ENCODE measurements around the gene PCF11.

PCF11 gene

GRCh38 chr11:83220260-83220659, 63.3 kb downstream of the PCF11 start:
- TF ChIP-seq REST (IDR thresholded peaks at IDR 0.05; ENCODE audit: low read depth) (no peak), USF1 (IDR thresholded peaks at IDR 0.05) (no peak), RAD21 (IDR thresholded peaks at IDR 0.05; ENCODE audit: low read depth) (no peak)

GRCh38 chr11:83221694-83222093, 64.8 kb downstream of the PCF11 start:
- TF ChIP-seq REST (IDR thresholded peaks at IDR 0.05; ENCODE audit: low read depth) (no peak), EP300 (IDR thresholded peaks at IDR 0.05; ENCODE audit: borderline replicate concordance) (no peak), NFIC (IDR thresholded peaks at IDR 0.05) (no peak), TCF12 (IDR thresholded peaks at IDR 0.05; ENCODE audit: low read depth) (no peak), CREB1 (IDR thresholded peaks at IDR 0.05; ENCODE audit: low read depth) (no peak), FOXM1 (IDR thresholded peaks at IDR 0.05; ENCODE audit: borderline replicate concordance, low read depth) (no peak), TAF1 (IDR thresholded peaks at IDR 0.05; ENCODE audit: low read depth) (no peak), RAD21 (IDR thresholded peaks at IDR 0.05; ENCODE audit: low read depth) (no peak), CEBPB (IDR thresholded peaks at IDR 0.05) (no peak)

- no peak for TF ChIP-seq TCF12 (IDR thresholded peaks at IDR 0.05; ENCODE audit: low read depth)
- no peak for TF ChIP-seq TEAD4 (IDR thresholded peaks at IDR 0.05)
- TF ChIP-seq EP300 (IDR thresholded peaks at IDR 0.05; ENCODE audit: borderline replicate concordance): no peak
- TF ChIP-seq MAX (IDR thresholded peaks at IDR 0.05): no peak
- no peak for TF ChIP-seq CEBPB (IDR thresholded peaks at IDR 0.05)
- no peak for TF ChIP-seq FOXM1 (IDR thresholded peaks at IDR 0.05; ENCODE audit: borderline replicate concordance, low read depth)
- TF ChIP-seq USF1 (IDR thresholded peaks at IDR 0.05): no peak
- no peak for TF ChIP-seq ZBTB7A (IDR thresholded peaks at IDR 0.05; ENCODE audit: low read depth)
- TF ChIP-seq EGR1 (IDR thresholded peaks at IDR 0.05): no peak
Measured at GRCh38 chr11:83222499-83222898, 65.6 kb downstream of the PCF11 start.

- TF ChIP-seq EP300 (IDR thresholded peaks at IDR 0.05; ENCODE audit: borderline replicate concordance) (no peak), FOXM1 (IDR thresholded peaks at IDR 0.05; ENCODE audit: borderline replicate concordance, low read depth) (no peak), MAX (IDR thresholded peaks at IDR 0.05) (no peak), YY1 (IDR thresholded peaks at IDR 0.05; ENCODE audit: low read depth) (no peak), EGR1 (IDR thresholded peaks at IDR 0.05) (no peak), NFIC (IDR thresholded peaks at IDR 0.05) (no peak), CREB1 (IDR thresholded peaks at IDR 0.05; ENCODE audit: low read depth) (no peak), ZBTB7A (IDR thresholded peaks at IDR 0.05; ENCODE audit: low read depth) (no peak), TCF12 (IDR thresholded peaks at IDR 0.05; ENCODE audit: low read depth) (no peak), TAF1 (IDR thresholded peaks at IDR 0.05; ENCODE audit: low read depth) (no peak), CEBPB (IDR thresholded peaks at IDR 0.05) (no peak), REST (IDR thresholded peaks at IDR 0.05; ENCODE audit: low read depth) (no peak)
Measured at GRCh38 chr11:83223457-83223856, 66.5 kb downstream of the PCF11 start.

- TF ChIP-seq EGR1 (IDR thresholded peaks at IDR 0.05) (no peak), EP300 (IDR thresholded peaks at IDR 0.05; ENCODE audit: borderline replicate concordance) (no peak), NFIC (IDR thresholded peaks at IDR 0.05) (no peak), ZBTB7A (IDR thresholded peaks at IDR 0.05; ENCODE audit: low read depth) (no peak), TCF12 (IDR thresholded peaks at IDR 0.05; ENCODE audit: low read depth) (no peak), CREB1 (IDR thresholded peaks at IDR 0.05; ENCODE audit: low read depth) (no peak), TEAD4 (IDR thresholded peaks at IDR 0.05) (no peak), CEBPB (IDR thresholded peaks at IDR 0.05) (no peak), YY1 (IDR thresholded peaks at IDR 0.05; ENCODE audit: low read depth) (no peak), MAX (IDR thresholded peaks at IDR 0.05) (no peak)
Measured at GRCh38 chr11:83235825-83236224, 78.9 kb downstream of the PCF11 start.
